GM18870 (cell line): ENCODE results near the gene COL9A3.

Experiments
- ATAC-seq: cut with Tn5 transposase; IDR thresholded peaks from one replicate; pipeline ENCODE4 v1.9.1; 2021; ENCODE audit warnings: moderate library complexity; ENCODE audit not compliant: unreplicated experiment

Gene COL9A3

DNA sequence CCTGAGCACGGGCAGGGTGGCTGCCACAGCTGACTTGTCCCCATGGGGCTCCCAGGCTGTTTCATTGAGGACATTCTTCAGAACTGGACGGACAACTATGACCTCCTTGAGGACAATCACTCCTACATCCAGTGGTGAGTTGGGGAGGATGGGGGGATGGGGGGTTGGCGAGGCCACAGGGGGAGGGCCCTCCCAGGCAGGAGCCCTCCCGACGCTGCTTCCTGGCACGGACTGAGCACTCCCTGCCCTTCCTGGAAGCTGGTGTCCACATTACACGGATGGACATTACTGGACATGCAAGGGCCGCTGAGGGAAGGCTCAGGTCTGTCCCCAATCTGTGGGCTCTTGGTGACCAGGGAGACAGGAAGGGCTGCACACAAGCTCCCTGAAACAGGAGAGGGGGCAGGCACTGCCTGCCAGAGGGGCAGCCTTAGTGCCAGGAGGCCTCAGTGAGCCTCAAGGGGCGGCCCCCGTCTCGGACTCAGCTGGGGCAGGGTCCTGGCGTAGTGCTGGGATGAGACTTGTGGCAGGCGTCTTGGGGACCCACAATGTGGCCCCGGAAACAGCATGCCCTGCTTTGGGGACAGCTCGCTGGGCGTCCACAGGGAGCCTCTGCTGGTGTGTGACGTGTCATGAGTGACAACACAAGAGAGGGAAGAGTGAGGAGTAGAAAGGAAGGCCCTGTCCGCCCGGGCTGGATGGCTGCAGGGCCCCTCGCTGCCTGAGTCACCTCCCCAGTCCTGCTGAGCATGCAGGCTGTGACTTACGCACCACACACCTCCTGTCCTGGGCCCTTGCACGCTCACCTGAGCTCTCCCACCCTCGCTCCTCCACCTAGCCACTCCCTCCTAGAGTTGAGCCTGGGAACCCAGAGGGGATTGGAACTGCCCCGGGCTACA, 7.1 kb upstream of the COL9A3 start:
- no peak for ATAC-seq

DNA sequence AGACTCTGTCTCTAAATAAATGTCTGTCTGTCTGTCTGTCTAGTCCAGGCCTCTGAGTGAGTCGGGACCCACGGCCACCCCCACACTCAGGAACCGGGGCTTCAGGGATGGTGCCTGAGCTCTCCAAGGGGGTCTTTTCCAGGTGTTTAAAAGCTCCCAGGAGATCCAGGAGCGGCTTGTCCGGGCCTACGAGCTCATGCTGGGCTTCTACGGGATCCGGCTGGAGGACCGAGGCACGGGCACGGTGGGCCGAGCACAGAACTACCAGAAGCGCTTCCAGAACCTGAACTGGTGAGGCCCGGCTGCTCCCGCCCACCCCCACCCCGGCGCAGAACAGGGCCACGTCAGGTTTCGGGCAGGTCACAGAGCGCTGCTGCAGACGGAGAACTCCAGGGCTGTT, 5.5 kb upstream of the COL9A3 start:
- no peak for ATAC-seq

DNA sequence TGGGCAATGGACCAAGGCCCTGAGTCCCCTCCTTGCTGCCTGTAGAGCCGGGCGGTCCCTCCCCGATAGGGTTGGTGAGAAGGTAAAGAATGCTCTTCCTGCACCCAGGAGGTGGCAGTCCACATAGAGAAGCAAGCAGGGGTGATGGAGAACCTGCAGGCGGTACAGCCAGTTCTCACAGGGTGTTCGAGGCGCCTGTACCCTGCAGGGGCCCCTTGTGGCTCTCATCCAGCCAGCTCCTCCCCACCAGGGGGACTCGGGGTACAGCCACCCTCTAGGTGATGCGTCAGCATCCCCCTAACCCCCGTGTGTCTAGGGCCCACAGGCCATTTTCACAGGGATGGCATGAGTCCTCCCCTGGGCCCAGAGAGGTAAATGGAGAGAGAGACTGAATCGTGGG, 5.1 kb upstream of the COL9A3 start:
- no peak for ATAC-seq

DNA sequence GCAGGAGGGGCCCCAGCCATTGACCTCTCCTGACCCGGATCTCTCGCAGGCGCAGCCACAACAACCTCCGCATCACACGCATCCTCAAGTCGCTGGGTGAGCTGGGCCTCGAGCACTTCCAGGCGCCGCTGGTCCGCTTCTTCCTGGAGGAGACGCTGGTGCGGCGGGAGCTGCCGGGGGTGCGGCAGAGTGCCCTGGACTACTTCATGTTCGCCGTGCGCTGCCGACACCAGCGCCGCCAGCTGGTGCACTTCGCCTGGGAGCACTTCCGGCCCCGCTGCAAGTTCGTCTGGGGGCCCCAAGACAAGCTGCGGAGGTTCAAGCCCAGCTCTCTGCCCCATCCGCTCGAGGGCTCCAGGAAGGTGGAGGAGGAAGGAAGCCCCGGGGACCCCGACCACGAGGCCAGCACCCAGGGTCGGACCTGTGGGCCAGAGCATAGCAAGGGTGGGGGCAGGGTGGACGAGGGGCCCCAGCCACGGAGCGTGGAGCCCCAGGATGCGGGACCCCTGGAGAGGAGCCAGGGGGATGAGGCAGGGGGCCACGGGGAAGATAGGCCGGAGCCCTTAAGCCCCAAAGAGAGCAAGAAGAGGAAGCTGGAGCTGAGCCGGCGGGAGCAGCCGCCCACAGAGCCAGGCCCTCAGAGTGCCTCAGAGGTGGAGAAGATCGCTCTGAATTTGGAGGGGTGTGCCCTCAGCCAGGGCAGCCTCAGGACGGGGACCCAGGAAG, 4.5 kb upstream of the COL9A3 start:
- ATAC-seq, result no peak

DNA sequence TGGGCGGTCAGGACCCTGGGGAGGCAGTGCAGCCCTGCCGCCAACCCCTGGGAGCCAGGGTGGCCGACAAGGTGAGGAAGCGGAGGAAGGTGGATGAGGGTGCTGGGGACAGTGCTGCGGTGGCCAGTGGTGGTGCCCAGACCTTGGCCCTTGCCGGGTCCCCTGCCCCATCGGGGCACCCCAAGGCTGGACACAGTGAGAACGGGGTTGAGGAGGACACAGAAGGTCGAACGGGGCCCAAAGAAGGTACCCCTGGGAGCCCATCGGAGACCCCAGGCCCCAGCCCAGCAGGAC, 4.0 kb upstream of the COL9A3 start:
- ATAC-seq, result no peak

DNA sequence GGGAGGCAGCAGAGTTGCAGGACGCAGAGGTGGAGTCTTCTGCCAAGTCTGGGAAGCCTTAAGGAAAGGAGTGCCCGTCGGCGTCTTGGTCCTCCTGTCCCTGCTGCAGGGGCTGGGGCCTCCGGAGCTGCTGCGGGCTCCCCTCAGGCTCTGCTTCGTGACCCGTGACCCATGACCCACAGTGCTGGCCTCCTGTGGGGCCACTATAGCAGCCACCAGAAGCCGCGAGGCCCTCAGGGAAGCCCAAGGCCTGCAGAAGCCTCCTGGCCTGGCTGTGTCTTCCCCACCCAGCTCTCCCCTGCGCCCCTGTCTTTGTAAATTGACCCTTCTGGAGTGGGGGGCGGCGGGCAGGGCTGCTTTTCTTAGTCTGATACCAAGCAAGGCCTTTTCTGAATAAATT, 3.3 kb upstream of the COL9A3 start:
- ATAC-seq, result no peak

DNA sequence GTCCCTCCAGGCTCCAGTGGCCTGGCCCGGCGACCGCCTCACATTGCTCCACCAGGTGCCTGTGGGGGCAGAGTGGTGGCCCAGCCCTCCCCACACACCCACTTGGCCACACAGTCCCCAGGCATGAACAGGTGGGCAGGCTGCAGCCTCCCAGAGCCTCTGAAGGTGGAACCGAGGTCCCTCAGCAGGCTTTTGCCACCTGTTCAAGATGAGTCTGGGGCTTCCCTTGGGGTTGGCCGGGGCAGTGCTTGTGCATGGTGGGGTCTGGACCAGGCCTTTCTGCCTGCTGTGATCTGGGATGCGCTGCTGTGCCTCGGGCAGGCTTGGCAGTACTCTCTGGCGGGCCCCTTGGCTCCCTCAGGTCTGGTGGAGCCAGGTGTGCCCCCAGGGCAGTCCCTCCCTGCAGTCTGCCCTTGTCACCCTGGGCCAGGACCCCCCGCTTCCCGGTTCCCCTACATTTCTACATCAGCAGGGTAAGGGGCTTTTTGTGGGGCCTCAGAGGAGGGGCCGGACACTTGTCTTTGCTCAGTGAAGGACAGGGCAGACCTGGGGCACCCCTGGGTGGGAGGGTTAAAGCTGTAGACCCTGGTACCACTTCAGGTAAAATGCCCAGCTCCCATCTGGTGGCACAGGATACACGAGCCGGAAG, 2.7 kb upstream of the COL9A3 start:
- ATAC-seq, result no peak

DNA sequence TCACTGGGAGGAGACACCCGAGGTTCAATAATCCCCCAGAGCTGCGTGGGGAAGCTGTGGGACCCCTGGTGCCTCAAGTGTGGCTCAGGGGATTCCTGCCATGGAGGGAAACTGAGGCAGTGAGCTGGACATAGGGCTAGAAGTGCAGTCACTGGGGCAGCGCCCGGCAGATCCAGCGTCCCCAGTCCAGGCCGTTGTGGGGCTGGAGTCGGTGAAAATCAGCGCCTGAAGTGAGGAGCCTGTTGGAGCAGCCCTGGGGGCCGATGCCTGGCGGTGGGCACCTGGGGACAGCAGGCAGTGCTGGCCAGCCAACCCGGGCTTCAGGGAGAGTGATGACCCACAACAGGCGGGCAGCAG, 2.2 kb upstream of the COL9A3 start:
- no peak for ATAC-seq

DNA sequence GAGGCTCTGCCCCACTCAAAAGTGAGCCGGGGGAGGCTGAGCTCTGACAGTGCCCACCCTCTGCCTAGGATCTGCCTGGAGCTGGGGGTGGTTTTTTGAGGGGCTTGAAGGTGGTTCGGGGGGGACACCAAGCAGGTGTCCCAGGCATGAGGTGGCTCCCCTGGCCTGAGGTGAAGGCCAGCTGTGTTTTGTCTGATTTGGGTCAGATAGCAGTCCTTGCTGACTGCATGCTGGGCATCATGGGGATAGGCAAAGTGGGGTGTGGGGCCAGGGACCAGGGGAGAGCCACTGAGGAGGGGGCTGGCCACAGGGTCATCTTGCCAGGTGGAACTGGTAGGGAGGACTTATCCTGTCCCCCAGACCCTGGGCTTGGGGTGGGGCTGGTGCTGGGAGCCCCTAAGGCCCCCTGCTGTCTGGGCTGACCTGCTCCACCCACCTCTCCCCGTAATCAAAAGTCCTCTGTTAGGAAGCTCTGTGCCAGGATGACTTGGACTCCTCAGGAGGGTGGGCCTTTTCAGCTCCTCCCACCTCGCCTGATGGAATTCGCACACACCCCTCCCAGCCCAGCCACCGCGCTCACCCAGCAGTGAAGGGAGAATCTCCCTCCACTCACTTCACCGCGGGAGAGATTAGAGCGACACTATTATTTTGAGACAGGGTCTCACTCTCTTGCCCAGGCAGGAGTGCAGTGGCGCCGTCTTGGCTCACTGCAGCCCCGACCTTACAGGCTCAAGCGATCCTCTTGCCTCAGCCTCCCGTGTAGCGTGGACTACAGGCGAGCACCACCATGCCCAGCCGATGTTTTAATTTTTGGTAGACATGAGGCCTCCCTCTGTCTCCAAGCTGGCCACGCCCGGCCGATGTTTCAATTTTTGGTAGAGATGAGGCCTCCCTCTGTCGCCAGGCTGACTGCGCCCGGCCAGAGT, 1.5 kb upstream of the COL9A3 start:
- no peak for ATAC-seq

DNA sequence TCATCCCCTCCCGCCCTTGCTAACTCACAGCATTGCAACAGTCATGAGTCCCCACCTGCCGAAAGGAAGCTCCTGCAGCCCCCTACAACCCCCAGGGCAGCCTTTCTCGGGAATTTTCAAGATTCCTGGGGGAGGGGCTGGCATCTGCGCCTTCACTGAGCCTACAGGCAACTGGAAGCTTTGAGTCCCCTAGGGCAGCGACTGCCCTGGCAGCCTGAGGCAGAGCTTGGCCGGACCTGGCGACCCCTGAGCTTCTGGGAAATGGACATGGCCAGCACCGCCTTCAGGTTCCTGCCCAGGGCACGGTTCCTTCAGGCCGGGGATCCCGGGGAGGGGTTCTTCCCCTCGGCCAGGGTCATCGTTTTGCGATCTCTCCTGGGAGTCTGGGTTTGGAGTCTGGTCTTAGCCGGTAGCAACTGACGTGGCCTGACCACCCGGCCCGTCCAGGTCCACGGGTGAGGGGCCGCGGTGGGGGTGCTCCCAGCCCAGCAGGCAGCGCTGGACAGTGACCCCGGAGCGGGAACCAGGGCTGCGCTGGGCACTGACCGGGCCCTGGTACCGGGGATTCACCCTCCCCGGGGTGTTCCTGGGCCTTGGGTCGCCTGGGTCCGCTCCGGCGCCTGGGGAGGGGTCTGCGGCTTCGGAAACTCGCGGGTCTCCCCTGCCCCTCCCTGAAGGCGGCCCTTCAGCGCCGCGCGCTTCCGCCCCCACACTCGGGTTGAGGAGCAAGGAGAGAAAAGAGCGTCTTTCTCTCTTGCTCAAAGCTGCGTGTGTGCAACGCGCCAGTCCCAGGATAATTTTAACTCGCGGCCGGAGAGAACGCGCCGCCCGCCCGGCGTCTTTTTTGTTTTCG, 593 bp upstream of the COL9A3 start:
- no peak for ATAC-seq

DNA sequence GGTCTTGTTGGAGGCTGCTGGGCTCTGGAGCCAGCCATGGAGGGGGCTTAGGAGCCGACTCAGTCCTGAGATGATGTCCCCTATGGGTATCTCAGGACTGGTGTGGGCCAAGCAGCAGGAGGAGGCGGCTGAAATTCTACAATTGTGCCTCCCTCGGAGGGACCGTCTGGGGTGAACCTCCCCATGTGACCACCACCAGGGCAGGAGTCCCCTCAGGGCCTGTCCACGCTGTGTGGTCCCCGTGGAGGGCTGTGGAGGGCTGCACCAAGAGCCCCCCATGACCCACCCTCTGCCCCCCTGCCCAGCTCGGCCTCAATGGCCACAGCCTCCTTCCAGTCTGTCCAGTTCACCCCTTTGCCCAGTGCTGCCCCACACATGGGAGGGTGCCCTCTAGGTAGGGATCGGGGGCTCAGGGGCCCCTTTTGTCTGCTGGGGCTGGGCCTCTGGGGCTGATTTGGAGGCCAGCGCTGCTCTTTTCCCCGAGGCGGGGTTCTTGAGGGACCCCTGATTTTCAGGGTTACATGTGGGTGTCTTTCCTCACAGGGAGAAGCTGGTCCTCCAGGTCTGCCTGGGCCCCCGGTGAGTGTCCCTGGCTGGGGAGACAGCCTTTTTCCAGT, 1.2 kb downstream of the COL9A3 start:
- no peak for ATAC-seq

DNA sequence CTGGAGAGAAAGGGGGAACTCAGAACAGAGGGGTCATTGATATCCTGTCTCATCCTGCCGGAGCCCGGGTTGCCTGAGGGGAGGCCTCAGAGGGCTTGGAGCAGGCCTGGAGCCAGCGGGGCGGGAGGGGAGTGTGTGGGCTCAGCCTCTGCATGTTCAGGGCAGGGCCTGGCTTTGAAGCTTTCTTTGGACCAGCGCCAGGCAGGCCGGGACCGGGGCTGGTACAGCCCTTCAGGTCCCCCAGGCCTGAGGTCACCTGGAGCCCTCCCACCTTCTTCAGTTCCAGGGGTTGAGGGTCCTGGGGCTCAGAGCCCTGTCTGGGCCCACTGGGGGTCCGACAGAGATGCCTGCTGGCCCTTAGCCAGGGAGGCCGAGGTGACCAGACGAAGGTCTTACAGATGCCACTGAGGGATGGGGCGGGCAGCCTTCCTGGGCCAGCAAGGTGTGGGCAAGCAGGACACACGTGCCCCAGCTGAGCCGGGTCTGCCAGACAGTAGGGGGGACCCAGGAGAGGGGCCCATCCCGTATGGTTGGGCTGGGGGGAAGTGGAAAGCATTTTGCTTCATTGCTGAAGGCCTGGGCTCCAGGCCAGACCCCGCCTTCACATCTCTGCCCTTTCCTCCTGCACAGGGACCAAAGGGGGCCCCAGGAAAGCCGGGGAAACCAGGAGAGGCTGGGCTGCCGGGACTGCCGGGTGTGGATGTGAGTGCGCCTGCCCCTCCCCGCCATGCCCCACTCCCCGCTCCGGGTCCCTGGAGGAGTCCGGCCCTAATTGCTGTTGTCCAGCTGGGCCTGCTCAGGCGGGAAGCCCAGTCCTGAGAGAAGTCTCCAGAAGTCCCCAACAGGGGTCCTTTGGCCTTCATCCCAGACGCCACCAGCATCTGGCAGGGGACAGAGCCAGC, 2.0 kb downstream of the COL9A3 start:
- ATAC-seq, result no peak

DNA sequence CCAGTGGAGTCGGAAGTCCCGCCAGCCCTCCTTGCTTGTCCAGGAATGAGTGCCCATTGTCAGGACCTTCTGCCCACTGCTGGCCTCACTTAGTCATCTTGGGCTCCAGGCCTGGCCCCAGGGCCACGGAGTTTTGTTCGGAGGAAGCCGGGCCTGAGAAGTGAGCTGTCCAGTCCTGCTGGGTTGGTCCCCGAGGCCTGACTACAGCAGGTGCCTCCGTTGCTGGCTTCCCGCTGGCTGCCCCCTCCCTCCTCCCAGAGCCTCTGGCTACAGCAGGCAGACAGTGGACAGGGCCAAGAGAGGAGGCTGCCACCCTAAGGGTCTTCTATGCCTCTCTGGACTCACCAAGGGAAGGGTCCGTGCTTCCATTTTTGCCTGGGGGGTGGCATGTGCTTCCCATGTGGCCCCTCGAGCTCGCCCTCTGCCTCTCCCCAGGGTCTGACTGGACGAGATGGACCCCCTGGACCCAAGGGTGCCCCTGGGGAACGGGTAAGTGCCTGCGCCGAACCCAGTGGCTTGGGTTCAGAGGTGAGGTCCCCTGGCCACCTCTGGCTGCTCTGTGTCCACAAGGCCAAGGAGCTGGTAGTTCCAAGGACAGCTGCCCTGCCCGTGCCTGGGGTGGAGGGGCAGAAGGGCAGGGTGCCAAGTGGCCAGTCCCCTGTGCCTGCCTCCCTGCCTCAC, 2.8 kb downstream of the COL9A3 start:
- no peak for ATAC-seq

DNA sequence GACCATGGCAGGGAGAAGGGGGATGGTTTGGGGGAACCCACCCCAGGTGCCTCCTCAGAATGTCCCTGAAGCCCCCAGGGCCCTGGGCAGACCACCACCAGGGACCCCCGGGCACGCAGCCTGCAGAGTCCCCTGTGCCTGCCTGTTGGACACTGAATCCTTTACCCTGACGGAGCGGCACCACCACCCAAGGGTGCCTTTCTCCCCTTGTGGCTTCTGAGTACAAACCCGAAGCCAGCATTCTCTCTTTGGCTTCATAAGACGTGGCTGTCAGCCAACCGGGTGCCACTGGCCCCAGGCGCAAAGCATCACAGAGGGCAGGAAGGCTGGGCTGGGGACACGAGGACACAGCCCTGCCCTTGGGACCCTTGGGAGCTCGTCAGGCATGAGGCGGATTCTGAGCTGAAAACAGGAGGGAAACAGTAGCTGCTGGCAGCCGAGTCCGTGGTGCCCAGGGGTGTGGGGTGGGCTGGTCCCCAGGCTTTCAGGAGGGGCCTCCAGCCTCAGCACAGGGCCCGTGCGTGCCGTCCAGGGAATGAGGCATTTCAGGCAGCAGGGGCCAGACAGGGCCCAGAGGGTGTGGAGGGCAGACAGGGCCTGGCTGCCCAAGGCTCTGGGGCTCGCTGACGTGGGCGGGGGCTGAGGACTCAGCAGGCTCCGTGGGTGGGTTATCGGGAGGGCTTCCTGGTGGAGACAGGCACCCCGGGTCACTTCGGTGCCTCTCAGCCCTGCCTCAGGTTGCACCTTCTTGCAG, 3.5 kb downstream of the COL9A3 start:
- no peak for ATAC-seq

DNA sequence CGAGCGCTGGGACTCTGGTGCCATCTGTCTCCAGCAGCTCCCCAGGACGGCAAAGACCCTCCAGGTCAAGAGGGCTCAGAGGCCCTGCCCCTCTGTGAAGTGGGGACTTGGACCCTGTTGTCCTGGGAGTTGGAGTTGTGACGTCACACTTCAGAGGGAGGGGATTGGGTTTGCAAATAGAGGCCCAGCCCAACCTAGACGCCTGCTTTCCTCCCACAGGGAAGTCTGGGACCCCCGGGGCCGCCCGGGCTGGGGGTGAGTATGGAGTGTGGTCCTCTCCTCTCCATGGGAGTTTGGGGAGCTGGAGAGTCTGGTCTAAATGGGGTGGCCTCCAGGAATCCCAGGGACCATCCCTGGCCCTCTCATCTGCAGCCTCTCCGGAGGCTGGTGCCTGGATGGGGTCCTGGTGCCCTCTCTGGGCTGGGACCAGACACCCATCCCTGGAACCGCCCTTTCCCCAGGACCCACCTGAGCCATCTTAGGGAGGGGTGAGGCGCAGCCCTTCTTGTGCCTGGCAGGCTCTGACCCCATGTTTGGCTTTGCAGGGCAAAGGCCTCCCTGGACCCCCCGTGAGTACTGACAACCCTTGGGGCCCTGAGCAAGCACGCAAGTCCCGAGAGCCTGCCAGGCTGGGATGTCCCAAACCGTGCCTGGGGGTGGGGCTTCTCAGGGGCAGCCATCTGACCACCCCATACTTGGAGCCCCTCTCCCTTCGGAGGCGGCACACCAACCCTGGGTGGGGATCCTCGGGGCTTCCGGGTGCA, 4.3 kb downstream of the COL9A3 start:
- ATAC-seq, result no peak

DNA sequence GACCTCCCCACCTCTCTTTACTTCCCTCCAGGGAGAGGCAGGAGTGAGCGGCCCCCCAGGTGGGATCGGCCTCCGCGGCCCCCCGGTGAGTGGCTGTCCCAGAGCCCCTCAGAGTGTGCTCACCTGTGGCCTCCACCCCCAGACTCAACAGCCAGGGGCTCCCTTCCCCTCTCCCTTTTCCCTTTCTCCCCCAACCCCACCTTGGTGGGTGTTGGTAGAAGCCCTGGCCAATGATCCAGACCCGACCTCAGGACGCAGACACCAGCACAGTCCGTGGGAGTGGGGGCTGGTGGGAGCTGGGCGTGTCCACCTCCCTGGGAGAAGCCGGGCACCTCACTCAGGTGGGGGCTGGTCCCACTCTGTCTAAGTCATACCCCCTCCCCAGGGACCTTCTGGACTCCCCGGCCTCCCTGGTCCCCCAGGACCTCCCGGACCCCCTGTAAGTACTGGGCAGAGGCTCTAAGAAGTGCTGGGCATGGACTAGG, 4.9 kb downstream of the COL9A3 start:
- no peak for ATAC-seq
